ENCODE measurements around the gene LYRM9. TPM values are rescaled to one million over a fixed set of nuclear protein-coding genes. Genes with fewer than 3 reads are reported as not detected.
"Not testable (repeated sequence)": the region's sequence is repeated elsewhere in the genome, so short reads cannot be mapped to it uniquely, and the experiment has no call there.

Gene LYRM9
- total and polyA plus RNA-seq, 9 of the 15 experiments (the other 6 are each of a cell fraction or from before 2014, with no cell fraction given), result 0.98 to 4.7 (median 1.8) TPM

GRCh38 chr17:27912964-27913363, 19.8 kb upstream of the LYRM9 start (continued):
- TF ChIP-seq ZBTB43 (CRISPR knock-in tag; IDR thresholded peaks at IDR 0.05) (no peak), EGR1 (conservative IDR thresholded peaks at IDR 0.05) (no peak), KLF1 (tag; IDR thresholded peaks at IDR 0.05) (no peak)

- H3K9ac ChIP-seq (ENCODE audit: insufficient read depth in 1 of 2, low read depth in 2 of 2, low read length in 2 of 2); POLR2A ChIA-PET; H3K79me2 ChIP-seq (ENCODE audit: control insufficient read depth, insufficient read depth, low read length); DNase-seq (ENCODE audit: extremely low read depth in 1 of 4, low spot score in 3 of 4); CTCF ChIA-PET (ENCODE audit: low intra/inter-chr PET ratio); H3K9me1 ChIP-seq (ENCODE audit: control insufficient read depth, insufficient read depth, low read length); in situ Hi-C loops (cut with MboI); H2AFZ ChIP-seq (ENCODE audit: low read depth, low read length); intact Hi-C loops (cut with micrococcal nuclease); H3K27ac ChIP-seq (ENCODE audit: extremely low read depth, low read depth, low read length); FAIRE-seq; BruUV-seq (replicated peaks); H3K9me3 ChIP-seq (replicated peaks; ENCODE audit: control insufficient read depth, insufficient read depth, low read depth, low read length); H4K20me1 ChIP-seq (replicated peaks; ENCODE audit: control insufficient read depth, insufficient read depth, low read length); H3K36me3 ChIP-seq (ENCODE audit: control insufficient read depth, insufficient read depth, low read length); H3K4me3 ChIP-seq; H3K4me2 ChIP-seq (ENCODE audit: insufficient read depth, low read length); ATAC-seq; H3K27me3 ChIP-seq (ENCODE audit: control insufficient read depth in 2 of 2, insufficient read depth in 2 of 2, low read length in 2 of 2): not testable (repeated sequence)
- no CpG with 5 or more reads among the region's 3 CpGs for WGBS (ENCODE audit: insufficient coverage, low coverage, missing lambda C conversion rate)
- peaks cover 0 to 10% of the 10 kb centered on the region in 2 experiments; a peak in 3 of 5 replicates for H3K4me1 ChIP-seq (replicated peaks in 1 of 2; ENCODE audit: control insufficient read depth in 2 of 2, insufficient read depth in 2 of 2, low read length in 2 of 2)
Measured at GRCh38 chr17:27912299-27912698, 19.1 kb upstream of the LYRM9 start.

All from K562 (cell line).